Bone marrow (tissue), 2 donors: ENCODE data around the gene CPHXL2.

Experiments used
- DNase-seq, 2 donors: peaks; one replicate each; lab custom pipeline; 2025; lab: John Stamatoyannopoulos, UW

Gene CPHXL2

GRCh38 chr16:75676909-75677308 is at the start of gene CPHXL2:
TSS of gene CPHXL2 (minus strand) at chr16:75677009. CDS start at chr16:75676999, 10 bp downstream.
- DNase-seq, result no peak

GRCh38 chr16:75726390-75726789 is 49.6 kb upstream of the CPHXL2 start, which contains the start of gene CPHXL:
TSS of gene CPHXL (minus strand) at chr16:75726490. CDS start at chr16:75726442, 48 bp downstream.
- no peak for DNase-seq

DNA sequence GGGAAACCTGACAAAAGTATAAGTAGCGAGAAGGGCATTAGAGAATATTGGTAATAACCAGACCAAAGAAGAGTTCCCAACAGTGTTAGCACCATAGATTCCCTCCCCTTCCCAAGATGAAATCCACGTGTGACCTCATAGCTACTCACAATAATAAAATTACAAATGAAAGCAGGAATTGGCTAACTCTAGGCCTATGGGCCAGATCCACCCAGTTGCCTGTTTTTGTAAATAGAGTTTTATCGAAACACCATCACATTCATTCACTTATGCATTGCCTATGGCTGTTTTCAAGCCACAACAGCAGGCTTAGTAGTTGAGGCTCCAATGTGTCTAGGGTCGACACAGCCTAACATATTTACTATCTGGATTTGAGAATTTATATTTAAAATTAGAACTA is 41.6 kb upstream of the CPHXL2 start:
- no peak for DNase-seq

DNA sequence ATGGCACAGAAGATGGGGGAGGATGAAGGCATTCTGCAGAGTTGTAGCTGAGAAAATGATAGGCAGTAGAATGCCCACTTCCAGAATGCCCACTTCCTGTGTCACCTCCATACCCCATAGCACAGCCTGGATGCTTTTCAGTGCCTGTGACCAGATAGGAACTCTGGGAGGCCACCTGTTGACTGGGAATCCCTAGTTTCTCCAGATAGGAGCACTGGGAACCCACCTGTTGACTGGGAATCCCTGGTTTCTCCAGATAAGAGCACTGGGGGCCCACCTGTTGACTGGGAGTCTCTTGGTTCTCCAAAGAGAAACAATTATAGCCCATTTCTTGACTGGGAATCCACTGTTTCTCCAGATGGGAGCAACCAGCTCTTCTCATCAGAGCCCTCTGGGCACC is 37.9 kb upstream of the CPHXL2 start:
- DNase-seq, result no peak

- no peak for DNase-seq
These were observed 33.5 kb upstream of the CPHXL2 start for GRCh38 chr16:75710344-75710743.

DNA sequence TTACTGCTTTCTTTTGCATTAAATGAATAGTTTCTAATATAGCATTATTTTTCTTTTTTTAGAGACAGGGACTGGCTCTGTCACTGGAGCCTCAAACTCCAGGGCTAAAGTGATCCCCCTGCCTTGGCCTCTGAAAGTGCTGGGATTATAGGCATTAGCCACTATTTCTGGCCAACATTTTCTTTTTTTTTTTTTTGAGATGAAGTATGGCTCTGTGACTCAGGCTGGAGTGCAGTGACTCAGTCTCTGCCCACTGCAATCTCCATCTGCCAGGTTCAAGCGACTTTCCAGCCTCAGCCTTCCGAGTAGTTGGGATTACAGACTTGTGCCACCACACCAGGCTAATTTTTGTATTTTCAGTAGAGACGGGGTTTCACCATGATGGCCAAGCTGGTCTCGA is 26.5 kb upstream of the CPHXL2 start:
- DNase-seq, result no peak

DNA sequence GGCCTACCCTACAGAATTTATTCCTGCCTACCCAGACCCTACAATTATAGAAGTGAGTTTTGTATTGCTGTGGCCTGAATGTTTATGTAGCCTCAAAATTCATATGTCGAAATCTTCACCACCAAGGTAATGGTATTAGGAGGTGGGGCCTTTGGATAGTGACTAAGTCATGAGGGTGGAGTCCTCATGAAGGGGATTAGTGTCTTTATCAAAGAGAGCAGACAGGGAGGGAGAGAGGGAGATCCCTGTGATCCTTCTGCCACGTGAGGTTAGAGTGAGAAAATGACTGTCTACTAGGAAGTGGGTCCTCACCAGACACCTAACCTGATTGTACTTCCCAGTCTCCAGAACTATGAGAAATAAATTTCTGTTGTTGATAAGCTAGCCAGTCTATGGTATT is 25.4 kb upstream of the CPHXL2 start:
- no peak for DNase-seq

DNA sequence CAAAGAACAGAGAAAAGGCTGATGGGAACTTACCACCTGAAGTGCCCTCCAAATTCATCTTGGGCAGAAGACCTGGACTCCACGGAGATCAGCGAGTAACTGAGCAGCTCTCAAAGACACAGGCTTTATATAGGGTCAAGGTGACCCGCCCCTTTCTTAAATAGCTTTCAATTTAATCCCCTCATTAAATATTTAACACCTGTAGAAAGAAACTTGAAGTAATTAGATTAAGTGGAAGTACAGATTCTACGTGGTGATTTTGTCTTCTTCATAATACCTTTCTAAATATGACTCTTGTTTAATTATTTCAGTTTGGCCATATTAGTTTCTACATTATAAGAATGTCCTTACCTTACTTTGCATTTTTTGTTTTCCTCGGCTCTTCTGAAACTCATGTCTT is 24.6 kb upstream of the CPHXL2 start, which contains the start of gene DUXB:
Gene DUXB (minus strand): TSS at position 101 of the 400 bp plus-strand sequence. CDS start 43 bp downstream, at position 58.
- no peak for DNase-seq

DNA sequence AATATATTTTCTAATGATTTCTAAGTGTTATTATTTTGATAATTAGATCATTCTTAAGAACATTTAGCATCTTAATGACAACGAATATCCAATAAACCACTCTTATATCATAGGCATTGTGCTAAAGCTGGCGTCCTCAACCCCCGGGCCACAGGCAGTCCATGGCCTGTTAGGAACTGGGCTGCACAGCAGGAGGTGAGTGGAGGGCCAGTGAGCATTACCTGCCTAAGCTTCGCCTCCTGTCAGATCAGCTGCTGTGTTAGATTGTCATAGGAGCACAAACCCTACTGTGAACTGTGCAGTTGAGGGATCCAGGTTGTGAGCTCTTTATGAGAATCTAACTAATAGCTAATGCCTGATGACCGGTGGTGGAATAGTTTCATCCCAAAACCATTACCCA is 20.8 kb upstream of the CPHXL2 start:
- no peak for DNase-seq

DNA sequence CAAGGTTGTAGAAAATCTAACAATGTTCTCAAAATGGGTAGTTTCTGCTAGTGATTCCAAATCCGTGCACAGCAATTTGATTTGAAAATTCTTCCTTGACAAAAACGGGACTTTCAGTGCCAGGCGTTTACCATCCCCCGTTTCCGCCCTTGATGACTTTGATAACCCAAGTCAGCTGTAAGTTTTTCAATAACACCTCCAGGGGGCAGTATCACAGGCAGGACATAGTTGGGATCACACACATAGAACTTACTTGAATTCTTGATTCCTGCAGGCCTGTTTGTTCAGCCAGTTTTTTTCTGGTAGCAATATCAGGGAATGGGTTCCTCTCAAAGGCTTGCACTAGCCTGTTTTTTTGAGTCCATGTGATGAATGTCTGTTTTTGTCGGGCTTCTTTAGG is 18.9 kb upstream of the CPHXL2 start:
- no peak for DNase-seq

DNA sequence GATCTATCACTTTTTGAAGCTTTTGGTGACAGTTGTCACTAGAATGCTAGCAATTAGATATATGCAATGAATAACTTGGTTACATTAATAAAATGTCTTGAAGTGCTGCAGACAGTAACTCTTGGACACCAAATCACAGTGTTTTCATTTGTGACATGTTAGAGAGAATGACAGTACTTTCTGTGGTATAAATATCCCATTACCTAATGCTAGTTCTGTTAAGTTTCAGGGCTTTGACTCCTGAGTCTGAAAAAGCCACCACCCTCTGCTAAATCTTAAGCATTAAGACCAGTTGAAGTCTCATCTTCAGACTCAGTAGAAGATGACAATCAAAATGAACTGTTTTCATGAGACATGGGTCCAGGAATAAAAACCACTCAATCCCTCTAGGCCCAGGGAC is 10.6 kb upstream of the CPHXL2 start:
- DNase-seq, result no peak

DNA sequence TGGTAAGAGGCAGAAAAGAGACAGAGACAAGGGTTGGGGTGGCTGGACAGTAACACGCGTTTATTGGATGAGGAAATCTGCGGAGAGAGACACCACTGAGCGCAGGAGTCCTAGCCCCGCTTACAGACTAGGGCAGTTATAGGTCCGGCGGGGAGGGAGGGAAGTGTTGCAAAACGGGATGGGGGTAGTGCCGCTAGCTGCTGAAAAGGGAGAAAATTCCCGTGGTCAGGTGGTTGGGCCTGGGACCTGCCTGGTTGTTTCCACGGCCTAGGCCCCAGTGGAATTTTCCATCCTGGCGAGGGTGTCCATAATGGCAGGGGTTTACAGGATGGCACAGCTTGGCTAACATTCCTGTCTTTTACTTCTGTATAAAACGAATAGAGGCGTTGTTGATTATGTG is 5.5 kb upstream of the CPHXL2 start:
- no peak for DNase-seq

GRCh38 chr16:75679366-75679765 is 2.6 kb upstream of the CPHXL2 start:
- no peak for DNase-seq

DNA sequence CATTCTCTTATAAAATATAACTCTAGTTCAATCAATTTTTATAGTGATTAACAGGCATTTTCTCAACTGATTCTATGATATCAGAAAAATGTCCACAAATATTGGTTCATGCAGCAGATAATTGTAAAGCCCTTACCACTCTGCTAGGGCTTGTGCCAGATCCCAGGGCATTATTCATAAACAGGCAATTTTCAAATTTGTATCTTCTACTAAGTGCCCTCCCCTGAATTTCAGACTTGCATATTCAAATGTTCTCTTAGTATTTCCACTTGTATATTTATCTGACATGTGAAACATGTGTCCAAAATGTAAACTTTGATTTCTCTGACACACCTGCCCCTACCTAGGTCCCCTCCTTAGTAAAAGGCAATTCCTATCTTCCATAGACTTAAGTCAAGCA is 9.3 kb downstream of the CPHXL2 start:
- DNase-seq, result no peak

DNA sequence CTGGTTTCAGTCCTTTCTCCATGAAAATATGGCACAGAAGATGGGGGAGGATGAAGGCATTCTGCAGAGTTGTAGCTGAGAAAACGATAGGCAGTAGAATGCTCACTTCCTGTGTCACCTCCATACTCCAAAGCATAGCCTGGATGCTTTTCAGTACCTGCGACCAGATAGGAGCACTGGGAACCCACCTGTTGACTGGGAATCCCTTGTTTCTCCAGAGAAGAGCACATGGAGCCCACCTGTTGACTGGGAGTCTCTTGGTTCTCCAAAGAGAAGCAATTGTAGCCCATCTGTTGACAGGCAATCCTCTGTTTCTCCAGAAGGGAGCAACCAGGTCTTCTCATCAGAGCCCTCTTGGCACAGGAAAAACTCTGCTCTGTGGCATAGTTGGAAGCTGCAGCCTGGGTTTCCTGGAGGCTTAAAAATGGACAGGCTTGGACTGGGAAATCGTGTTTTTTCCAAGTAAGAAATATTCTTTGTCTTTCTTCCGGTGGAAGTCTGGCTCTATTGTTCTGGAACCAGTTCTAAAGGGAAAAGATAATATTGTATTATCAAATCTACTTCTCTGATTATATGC is 16.0 kb downstream of the CPHXL2 start:
- no peak for DNase-seq

DNA sequence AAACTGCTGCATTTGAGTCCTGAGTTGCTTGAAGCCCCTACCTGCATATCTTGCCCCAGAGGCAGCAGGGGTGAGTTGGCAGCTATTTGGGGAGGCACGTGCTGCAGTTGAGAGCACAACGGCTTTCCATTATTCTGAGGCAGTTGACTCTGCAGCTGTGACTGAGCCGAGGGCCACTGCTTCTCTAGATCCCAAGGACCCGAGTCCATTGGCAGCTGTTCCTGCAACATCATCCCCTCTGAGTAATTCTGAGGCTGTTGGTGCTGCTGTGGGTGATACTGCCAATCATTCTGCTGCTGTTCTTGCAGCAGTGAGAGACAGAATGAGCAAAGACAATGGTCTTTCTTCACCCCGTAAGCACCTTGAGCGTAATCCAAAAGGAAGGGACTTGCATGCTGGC is 16.5 kb downstream of the CPHXL2 start:
- DNase-seq, result no peak

DNA sequence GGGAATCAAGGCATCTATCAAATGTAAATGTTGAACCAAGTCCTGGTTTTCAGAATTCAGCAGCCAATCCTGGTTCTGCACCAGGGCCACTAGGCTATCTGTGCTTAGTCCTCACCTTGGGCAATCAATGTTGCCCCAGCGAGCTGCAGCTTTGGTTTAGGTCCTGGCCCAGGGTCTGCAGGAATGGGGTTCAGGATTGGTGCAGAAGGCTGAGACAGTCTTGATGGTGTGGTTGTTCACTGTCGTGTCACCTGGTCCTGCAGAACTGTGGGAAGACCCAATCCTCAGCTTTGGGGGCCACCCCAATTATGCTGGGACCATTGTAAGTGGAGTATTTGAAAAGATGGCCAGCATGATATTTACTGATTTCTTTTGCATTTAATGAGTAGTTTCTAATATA is 18.6 kb downstream of the CPHXL2 start:
- no peak for DNase-seq

- no peak for DNase-seq
These were observed 22.9 kb downstream of the CPHXL2 start for GRCh38 chr16:75653922-75654321.

- peak; percentile 59 to 61 for DNase-seq
These were observed 28.3 kb downstream of the CPHXL2 start for GRCh38 chr16:75648265-75649076.

- peak; percentile 72 to 91 for DNase-seq
These were observed 29.1 kb downstream of the CPHXL2 start, which contains the start of the genes KARS1 and TERF2IP for GRCh38 chr16:75647492-75648264. TSS of gene KARS1 (minus strand) at chr16:75647665. CDS start at chr16:75647639, 26 bp downstream. TSS of gene TERF2IP (plus strand) at chr16:75647773. CDS start at chr16:75647883, 110 bp downstream.

GRCh38 chr16:75647112-75647491 is 29.7 kb downstream of the CPHXL2 start:
- no peak for DNase-seq

DNA sequence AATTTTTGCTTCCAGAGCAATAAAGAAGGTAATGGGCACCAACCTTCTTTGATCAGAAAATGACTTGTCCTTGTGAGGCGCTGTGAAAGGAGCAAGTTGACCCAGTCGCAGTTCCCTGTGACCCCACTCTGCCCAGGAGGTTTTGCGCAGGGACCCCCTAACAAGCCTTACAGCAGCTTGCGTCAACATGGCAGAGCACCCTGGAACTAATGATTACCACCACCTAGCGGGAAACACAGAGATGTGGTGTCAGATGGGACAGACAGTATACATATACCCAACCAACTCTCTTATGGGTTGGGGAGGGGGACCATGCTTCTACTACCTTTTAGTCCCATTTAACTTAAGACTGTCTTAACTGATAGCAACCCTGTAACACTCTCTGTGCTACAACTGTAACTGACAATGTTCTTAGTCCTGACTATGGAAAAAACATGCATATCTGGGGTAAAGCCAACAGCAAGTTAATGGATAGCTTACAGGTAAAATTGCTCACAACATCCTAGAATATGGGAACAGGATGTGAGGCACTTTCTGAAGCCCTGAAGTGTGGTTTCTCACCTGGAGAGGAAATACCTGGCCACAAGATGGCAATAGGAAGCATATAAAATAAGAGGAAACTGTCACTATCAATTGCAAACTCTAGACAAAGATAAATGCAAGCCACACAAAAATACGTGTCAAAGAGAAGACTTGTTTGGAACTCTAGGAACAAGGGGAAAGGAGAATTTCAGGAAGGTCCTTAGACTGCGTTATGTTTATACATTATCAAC is 32.4 kb downstream of the CPHXL2 start:
- DNase-seq, result no peak
